ENCODE measurements around the gene AMER2. TPM values are rescaled to one million over a fixed set of nuclear protein-coding genes. Genes with fewer than 3 reads are reported as not detected.
A peak's percentile ranks its signal among the peaks of the same experiment; 100 is the strongest.

AMER2 gene
- total and polyA plus RNA-seq, 2 experiments from 2014 or later = 0.31 to 0.76 TPM

DNA sequence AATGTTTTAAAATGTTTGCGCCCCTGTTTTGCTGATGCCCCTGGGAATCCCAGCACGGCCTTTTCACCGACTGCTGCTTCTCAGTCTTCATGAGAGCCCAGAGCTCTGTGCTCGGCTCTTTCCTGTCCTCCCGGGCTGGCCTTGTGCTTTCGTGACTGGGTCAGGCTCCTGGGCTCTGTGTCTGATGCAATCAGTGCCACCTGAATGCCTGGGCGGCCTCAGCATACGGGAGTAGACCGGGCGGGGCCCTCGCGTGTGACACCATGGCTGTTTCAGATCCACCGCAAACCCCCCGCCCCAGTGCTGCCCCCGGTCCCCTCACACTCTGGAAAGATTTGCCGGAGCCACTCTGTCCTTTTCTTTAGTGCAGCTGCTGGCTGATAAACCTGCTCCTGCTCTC lies 54.8 kb downstream of the AMER2 start (continued):
- TF ChIP-seq, protein P1, sequence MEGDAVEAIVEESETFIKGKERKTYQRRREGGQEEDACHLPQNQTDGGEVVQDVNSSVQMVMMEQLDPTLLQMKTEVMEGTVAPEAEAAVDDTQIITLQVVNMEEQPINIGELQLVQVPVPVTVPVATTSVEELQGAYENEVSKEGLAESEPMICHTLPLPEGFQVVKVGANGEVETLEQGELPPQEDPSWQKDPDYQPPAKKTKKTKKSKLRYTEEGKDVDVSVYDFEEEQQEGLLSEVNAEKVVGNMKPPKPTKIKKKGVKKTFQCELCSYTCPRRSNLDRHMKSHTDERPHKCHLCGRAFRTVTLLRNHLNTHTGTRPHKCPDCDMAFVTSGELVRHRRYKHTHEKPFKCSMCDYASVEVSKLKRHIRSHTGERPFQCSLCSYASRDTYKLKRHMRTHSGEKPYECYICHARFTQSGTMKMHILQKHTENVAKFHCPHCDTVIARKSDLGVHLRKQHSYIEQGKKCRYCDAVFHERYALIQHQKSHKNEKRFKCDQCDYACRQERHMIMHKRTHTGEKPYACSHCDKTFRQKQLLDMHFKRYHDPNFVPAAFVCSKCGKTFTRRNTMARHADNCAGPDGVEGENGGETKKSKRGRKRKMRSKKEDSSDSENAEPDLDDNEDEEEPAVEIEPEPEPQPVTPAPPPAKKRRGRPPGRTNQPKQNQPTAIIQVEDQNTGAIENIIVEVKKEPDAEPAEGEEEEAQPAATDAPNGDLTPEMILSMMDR (conservative IDR thresholded peaks at IDR 0.05; ENCODE audit: low read depth in 2 of 2) = no peak

DNA sequence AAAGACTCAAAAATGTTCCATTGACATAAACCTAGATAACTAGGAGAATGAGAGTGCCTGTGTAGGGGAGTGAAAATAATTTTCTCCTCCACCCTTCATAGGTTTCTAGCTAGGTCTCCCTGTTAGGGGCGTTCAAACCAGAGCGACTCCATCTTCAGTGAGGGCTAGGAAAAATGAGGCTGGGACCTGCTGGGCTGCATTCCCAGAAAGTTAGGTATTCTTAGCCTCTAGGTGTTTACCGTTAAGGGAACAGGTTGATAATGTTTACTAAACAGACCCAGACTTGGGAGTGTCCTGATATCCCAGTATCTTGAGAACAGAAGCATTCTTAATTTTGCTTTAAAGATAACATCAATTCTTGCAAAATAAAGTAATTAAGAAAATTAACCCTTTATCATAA lies 56.0 kb downstream of the AMER2 start:
- no peak for ATAC-seq
- Histone ChIP-seq H3K9me2 (ENCODE audit: insufficient read depth) (no peaks in the 10 kb centered on the region), H3K4me3 (no peak overlapping the region), H3K4me1 (ENCODE audit: insufficient read depth) (peaks cover 13% of the 10 kb centered on the region), H3K27ac (ENCODE audit: low read depth) (no peak overlapping the region), H3K36me3 (ENCODE audit: insufficient read depth) (no peaks in the 10 kb centered on the region), H3K27me3 (ENCODE audit: insufficient read depth) (no peaks in the 10 kb centered on the region), H3K4me2 (no peak overlapping the region), H3K79me2 (replicated peaks; ENCODE audit: insufficient read depth) (no peaks in the 10 kb centered on the region), H2AFZ (peak overlapping the region; percentile 97; the same call in 1 of the 2 replicates), H3F3A (replicated peaks; ENCODE audit: low read depth) (no peaks in the 10 kb centered on the region), H4K20me1 (replicated peaks; ENCODE audit: insufficient read depth) (no peaks in the 10 kb centered on the region)
- Mint-ChIP-seq H3K36me3 (ENCODE audit: low read depth) (no peaks in the 10 kb centered on the region; the same call in 2 of the 3 replicates), H3K4me3 (no peak overlapping the region), H3K9me3 (no peaks in the 10 kb centered on the region; the same call in 2 of the 3 replicates), H3K27me3 (ENCODE audit: insufficient read depth, low read depth, poor library complexity) (peaks cover 13% of the 10 kb centered on the region), H3K27ac (no peak overlapping the region), H3K4me1 (peaks cover 49% of the 10 kb centered on the region)
- TF ChIP-seq, protein P2, sequence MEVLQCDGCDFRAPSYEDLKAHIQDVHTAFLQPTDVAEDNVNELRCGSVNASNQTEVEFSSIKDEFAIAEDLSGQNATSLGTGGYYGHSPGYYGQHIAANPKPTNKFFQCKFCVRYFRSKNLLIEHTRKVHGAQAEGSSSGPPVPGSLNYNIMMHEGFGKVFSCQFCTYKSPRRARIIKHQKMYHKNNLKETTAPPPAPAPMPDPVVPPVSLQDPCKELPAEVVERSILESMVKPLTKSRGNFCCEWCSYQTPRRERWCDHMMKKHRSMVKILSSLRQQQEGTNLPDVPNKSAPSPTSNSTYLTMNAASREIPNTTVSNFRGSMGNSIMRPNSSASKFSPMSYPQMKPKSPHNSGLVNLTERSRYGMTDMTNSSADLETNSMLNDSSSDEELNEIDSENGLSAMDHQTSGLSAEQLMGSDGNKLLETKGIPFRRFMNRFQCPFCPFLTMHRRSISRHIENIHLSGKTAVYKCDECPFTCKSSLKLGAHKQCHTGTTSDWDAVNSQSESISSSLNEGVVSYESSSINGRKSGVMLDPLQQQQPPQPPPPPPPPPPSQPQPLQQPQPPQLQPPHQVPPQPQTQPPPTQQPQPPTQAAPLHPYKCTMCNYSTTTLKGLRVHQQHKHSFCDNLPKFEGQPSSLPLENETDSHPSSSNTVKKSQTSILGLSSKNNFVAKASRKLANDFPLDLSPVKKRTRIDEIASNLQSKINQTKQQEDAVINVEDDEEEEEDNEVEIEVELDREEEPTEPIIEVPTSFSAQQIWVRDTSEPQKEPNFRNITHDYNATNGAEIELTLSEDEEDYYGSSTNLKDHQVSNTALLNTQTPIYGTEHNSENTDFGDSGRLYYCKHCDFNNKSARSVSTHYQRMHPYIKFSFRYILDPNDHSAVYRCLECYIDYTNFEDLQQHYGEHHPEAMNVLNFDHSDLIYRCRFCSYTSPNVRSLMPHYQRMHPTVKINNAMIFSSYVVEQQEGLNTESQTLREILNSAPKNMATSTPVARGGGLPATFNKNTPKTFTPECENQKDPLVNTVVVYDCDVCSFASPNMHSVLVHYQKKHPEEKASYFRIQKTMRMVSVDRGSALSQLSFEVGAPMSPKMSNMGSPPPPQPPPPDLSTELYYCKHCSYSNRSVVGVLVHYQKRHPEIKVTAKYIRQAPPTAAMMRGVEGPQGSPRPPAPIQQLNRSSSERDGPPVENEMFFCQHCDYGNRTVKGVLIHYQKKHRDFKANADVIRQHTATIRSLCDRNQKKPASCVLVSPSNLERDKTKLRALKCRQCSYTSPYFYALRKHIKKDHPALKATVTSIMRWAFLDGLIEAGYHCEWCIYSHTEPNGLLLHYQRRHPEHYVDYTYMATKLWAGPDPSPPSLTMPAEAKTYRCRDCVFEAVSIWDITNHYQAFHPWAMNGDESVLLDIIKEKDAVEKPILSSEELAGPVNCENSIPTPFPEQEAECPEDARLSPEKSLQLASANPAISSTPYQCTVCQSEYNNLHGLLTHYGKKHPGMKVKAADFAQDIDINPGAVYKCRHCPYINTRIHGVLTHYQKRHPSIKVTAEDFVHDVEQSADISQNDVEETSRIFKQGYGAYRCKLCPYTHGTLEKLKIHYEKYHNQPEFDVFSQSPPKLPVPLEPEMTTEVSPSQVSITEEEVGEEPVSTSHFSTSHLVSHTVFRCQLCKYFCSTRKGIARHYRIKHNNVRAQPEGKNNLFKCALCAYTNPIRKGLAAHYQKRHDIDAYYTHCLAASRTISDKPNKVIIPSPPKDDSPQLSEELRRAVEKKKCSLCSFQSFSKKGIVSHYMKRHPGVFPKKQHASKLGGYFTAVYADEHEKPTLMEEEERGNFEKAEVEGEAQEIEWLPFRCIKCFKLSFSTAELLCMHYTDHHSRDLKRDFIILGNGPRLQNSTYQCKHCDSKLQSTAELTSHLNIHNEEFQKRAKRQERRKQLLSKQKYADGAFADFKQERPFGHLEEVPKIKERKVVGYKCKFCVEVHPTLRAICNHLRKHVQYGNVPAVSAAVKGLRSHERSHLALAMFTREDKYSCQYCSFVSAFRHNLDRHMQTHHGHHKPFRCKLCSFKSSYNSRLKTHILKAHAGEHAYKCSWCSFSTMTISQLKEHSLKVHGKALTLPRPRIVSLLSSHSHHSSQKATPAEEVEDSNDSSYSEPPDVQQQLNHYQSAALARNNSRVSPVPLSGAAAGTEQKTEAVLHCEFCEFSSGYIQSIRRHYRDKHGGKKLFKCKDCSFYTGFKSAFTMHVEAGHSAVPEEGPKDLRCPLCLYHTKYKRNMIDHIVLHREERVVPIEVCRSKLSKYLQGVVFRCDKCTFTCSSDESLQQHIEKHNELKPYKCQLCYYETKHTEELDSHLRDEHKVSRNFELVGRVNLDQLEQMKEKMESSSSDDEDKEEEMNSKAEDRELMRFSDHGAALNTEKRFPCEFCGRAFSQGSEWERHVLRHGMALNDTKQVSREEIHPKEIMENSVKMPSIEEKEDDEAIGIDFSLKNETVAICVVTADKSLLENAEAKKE (CRISPR knock-in tag; IDR thresholded peaks at IDR 0.05) = no peak
- no peak for TF ChIP-seq ZNF331 (CRISPR knock-in tag; IDR thresholded peaks at IDR 0.05; ENCODE audit: low read depth)
- DNase-seq (ENCODE audit: low spot score) = no peak

Measured in GM23338 (cell line).